Measurements from ENCODE around the gene LAMB4. TPM values are rescaled to one million over a fixed set of nuclear protein-coding genes. Genes with fewer than 3 reads are reported as not detected.
A peak's percentile ranks its signal among the peaks of the same experiment; 100 is the strongest.

The LAMB4 gene
- total RNA-seq, 1 experiment from 2014 or later = not detected

- in situ Hi-C loops (cut with HindIII; ENCODE audit: low sequenced_read_pairs) = no loop called here
- no peak for DNase-seq (ENCODE audit: low spot score)
Measured at GRCh38 chr7:108120933-108121332, 9.2 kb downstream of the LAMB4 start.

GRCh38 chr7:108120196-108120595 lies 10.0 kb downstream of the LAMB4 start:
- in situ Hi-C loops (cut with HindIII; ENCODE audit: low sequenced_read_pairs) = no loop called here
- DNase-seq (ENCODE audit: low spot score) = no peak

- in situ Hi-C loops (cut with HindIII; ENCODE audit: low sequenced_read_pairs) = no loop called here
Measured at GRCh38 chr7:108118959-108119358, 11.2 kb downstream of the LAMB4 start.

GRCh38 chr7:108114117-108114841 lies 15.9 kb downstream of the LAMB4 start:
- DNase-seq (ENCODE audit: low spot score) = no peak
- in situ Hi-C loops (cut with HindIII; ENCODE audit: low sequenced_read_pairs) = no loop called here

More at GRCh38 chr7:108118959-108119358, 11.2 kb downstream of the LAMB4 start:
- DNase-seq (ENCODE audit: low spot score) = no peak

- in situ Hi-C loops (cut with HindIII; ENCODE audit: low sequenced_read_pairs) = no loop called here
- DNase-seq (ENCODE audit: low spot score) = no peak
Measured at GRCh38 chr7:108112683-108113082, 17.5 kb downstream of the LAMB4 start.

- in situ Hi-C loops (cut with HindIII; ENCODE audit: low sequenced_read_pairs) = no loop called here
- peak; percentile 10 for DNase-seq (ENCODE audit: low spot score)
Measured at GRCh38 chr7:108109221-108109908, 20.8 kb downstream of the LAMB4 start.

- no peak for DNase-seq (ENCODE audit: low spot score)
- in situ Hi-C loops (cut with HindIII; ENCODE audit: low sequenced_read_pairs) = no loop called here
Measured at GRCh38 chr7:108108131-108108530, 22.0 kb downstream of the LAMB4 start.

GRCh38 chr7:108104324-108104723 lies 25.8 kb downstream of the LAMB4 start:
- DNase-seq (ENCODE audit: low spot score) = no peak
- in situ Hi-C loops (cut with HindIII; ENCODE audit: low sequenced_read_pairs) = no loop called here

GRCh38 chr7:108103558-108104298 lies 26.4 kb downstream of the LAMB4 start:
- DNase-seq (ENCODE audit: low spot score) = no peak
- in situ Hi-C loops (cut with HindIII; ENCODE audit: low sequenced_read_pairs) = no loop called here

GRCh38 chr7:108102671-108103312 lies 27.4 kb downstream of the LAMB4 start:
- no peak for DNase-seq (ENCODE audit: low spot score)
- in situ Hi-C loops (cut with HindIII; ENCODE audit: low sequenced_read_pairs) = no loop called here

GRCh38 chr7:108101759-108102158 lies 28.4 kb downstream of the LAMB4 start:
- no peak for DNase-seq (ENCODE audit: low spot score)
- in situ Hi-C loops (cut with HindIII; ENCODE audit: low sequenced_read_pairs) = no loop called here

GRCh38 chr7:108099713-108100112 lies 30.4 kb downstream of the LAMB4 start:
- in situ Hi-C loops (cut with HindIII; ENCODE audit: low sequenced_read_pairs) = no loop called here
- no peak for DNase-seq (ENCODE audit: low spot score)

- no peak for DNase-seq (ENCODE audit: low spot score)
- in situ Hi-C loops (cut with HindIII; ENCODE audit: low sequenced_read_pairs) = no loop called here
Measured at GRCh38 chr7:108097703-108098102, 32.5 kb downstream of the LAMB4 start.

- DNase-seq (ENCODE audit: low spot score) = no peak
- in situ Hi-C loops (cut with HindIII; ENCODE audit: low sequenced_read_pairs) = no loop called here
Measured at GRCh38 chr7:108096996-108097395, 33.2 kb downstream of the LAMB4 start.

GRCh38 chr7:108094933-108095710 lies 35.0 kb downstream of the LAMB4 start:
- no peak for DNase-seq (ENCODE audit: low spot score)
- in situ Hi-C loops (cut with HindIII; ENCODE audit: low sequenced_read_pairs) = no loop called here

GRCh38 chr7:108094346-108094745 lies 35.8 kb downstream of the LAMB4 start:
- in situ Hi-C loops (cut with HindIII; ENCODE audit: low sequenced_read_pairs) = no loop called here
- no peak for DNase-seq (ENCODE audit: low spot score)

GRCh38 chr7:108093851-108094331 lies 36.3 kb downstream of the LAMB4 start:
- in situ Hi-C loops (cut with HindIII; ENCODE audit: low sequenced_read_pairs) = no loop called here
- no peak for DNase-seq (ENCODE audit: low spot score)

GRCh38 chr7:108093341-108093740 lies 36.8 kb downstream of the LAMB4 start:
- in situ Hi-C loops (cut with HindIII; ENCODE audit: low sequenced_read_pairs) = no loop called here
- no peak for DNase-seq (ENCODE audit: low spot score)

- in situ Hi-C loops (cut with HindIII; ENCODE audit: low sequenced_read_pairs) = no loop called here
- no peak for DNase-seq (ENCODE audit: low spot score)
Measured at GRCh38 chr7:108091461-108091831, 38.7 kb downstream of the LAMB4 start.

All from G401 (cell line).